Neural progenitor cell (in vitro differentiated cells): ENCODE results near the gene EML2. TPM values are rescaled to one million over a fixed set of nuclear protein-coding genes. Genes with fewer than 3 reads are reported as not detected.

ENCODE experiments used
- DNase-seq: peaks from one replicate; pipeline ENCODE4 v3.0.0-alpha.2; 2016; ENCODE audit warnings: low spot score
- H2AFZ ChIP-seq: fragments of 200-600 bp; sonication (generic); replicated peaks from 2 replicates; pipeline ENCODE4 v1.6.1; 2016; ENCODE audit warnings: antibody characterized with exemption
- H3F3A ChIP-seq: fragments of 200-600 bp; sonication (generic); 2 replicates; pipeline ENCODE4 v1.6.1; 2016; ENCODE audit warnings: antibody characterized with exemption, low read depth
- H3K27ac ChIP-seq: fragments of 200-600 bp; sonication (generic); 2 replicates; pipeline ENCODE4 v1.5.1; 2016; ENCODE audit warnings: mild to moderate bottlenecking
- H3K27me3 ChIP-seq: fragments of 200-600 bp; sonication (generic); 2 replicates; pipeline ENCODE4 v1.6.1; 2016; ENCODE audit warnings: mild to moderate bottlenecking, moderate library complexity
- H3K36me3 ChIP-seq: fragments of 200-600 bp; sonication (generic); 2 replicates; pipeline ENCODE4 v1.5.1; 2016
- H3K4me1 ChIP-seq: fragments of 200-600 bp; sonication (generic); 2 replicates; pipeline ENCODE4 v1.6.1; 2016; ENCODE audit warnings: mixed run types
- H3K4me2 ChIP-seq: fragments of 200-600 bp; sonication (generic); 2 replicates; pipeline ENCODE4 v1.6.1; 2016
- H3K4me3 ChIP-seq: fragments of 200-600 bp; sonication (generic); 2 replicates; pipeline ENCODE4 v1.5.1; 2016
- H3K79me2 ChIP-seq: fragments of 200-600 bp; sonication (generic); 2 replicates; pipeline ENCODE4 v1.6.1; 2016; ENCODE audit warnings: low read depth
- H3K9ac ChIP-seq: fragments of 200-600 bp; sonication (generic); 2 replicates; pipeline ENCODE4 v1.6.1; 2016
- H3K9me3 ChIP-seq: fragments of 200-600 bp; sonication (generic); 2 replicates; pipeline ENCODE4 v1.5.1; 2016; ENCODE audit warnings: low read depth
- H4K20me1 ChIP-seq: fragments of 200-600 bp; sonication (generic); 2 replicates; pipeline ENCODE4 v1.6.1; 2016; ENCODE audit warnings: low read depth
- H3K27ac Mint-ChIP-seq: 3 replicates; pipeline ENCODE4 v1.8.0; 2021; ENCODE audit warnings: mixed read lengths
- H3K27me3 Mint-ChIP-seq: 2 replicates; pipeline ENCODE4 v1.8.0; 2022; ENCODE audit warnings: low read depth, mild to moderate bottlenecking, inconsistent platforms, moderate library complexity, mixed read lengths; ENCODE audit not compliant: insufficient read depth
- H3K36me3 Mint-ChIP-seq: 3 replicates; pipeline ENCODE4 v1.8.0; 2021; ENCODE audit warnings: mixed read lengths
- H3K4me1 Mint-ChIP-seq: 3 replicates; pipeline ENCODE4 v1.8.0; 2021; ENCODE audit warnings: mixed read lengths
- H3K4me3 Mint-ChIP-seq: 3 replicates; pipeline ENCODE4 v1.8.0; 2021; ENCODE audit warnings: mild to moderate bottlenecking, moderate library complexity, mixed read lengths
- H3K9me3 Mint-ChIP-seq: 3 replicates; pipeline ENCODE4 v1.8.0; 2020; ENCODE audit warnings: mixed read lengths
- EZH2 ChIP-seq: fragments of 200-600 bp; sonication (generic); IDR thresholded peaks from 2 replicates; pipeline ENCODE4 v1.6.1; 2017; ENCODE audit warnings: antibody characterized with exemption, mild to moderate bottlenecking, moderate library complexity
- EZH2phosphoT487 ChIP-seq: fragments of 200-600 bp; sonication (generic); IDR thresholded peaks from 2 replicates; pipeline ENCODE4 v1.6.1; 2017; ENCODE audit warnings: antibody characterized with exemption
- total RNA-seq: library from RNA; depleted of rRNA; stranded (reverse); fragments of >200 nt; gene quantifications from 2 replicates; pipeline ENCODE4 v1.2.3, GENCODE V29; 2015; ENCODE audit warnings: low replicate concordance
- TF ChIP-seq, protein P1 (sequence below): fragments of 200-600 bp; sonication (generic); IDR thresholded peaks from 2 replicates; pipeline ENCODE4 v1.5.1; 2017; ENCODE audit warnings: antibody characterized with exemption, mild to moderate bottlenecking

The EML2 gene
- total RNA-seq, 1 donor from 2014 or later = 15.9 TPM

DNA sequence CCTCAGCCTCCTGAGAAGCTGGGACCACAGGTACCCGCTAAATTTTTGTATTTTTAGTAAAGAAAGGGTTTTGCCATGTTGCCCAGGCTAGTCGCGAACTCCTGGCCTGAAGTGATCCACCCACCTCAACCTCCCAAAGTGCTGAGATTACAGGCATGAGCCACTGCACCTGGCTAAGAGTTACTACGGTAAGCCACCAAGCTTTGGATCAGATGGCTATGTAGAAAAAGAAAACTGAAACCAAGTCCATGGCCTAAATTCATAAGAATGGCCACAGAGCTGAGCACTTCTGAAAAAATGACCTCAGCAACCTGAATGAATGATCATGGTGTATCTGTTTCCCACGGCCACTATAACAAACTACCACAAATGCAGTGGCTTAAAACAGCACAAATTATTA, 64.0 kb downstream of the EML2 start:
- no peak for TF ChIP-seq EZH2phosphoT487
- TF ChIP-seq, protein P1, sequence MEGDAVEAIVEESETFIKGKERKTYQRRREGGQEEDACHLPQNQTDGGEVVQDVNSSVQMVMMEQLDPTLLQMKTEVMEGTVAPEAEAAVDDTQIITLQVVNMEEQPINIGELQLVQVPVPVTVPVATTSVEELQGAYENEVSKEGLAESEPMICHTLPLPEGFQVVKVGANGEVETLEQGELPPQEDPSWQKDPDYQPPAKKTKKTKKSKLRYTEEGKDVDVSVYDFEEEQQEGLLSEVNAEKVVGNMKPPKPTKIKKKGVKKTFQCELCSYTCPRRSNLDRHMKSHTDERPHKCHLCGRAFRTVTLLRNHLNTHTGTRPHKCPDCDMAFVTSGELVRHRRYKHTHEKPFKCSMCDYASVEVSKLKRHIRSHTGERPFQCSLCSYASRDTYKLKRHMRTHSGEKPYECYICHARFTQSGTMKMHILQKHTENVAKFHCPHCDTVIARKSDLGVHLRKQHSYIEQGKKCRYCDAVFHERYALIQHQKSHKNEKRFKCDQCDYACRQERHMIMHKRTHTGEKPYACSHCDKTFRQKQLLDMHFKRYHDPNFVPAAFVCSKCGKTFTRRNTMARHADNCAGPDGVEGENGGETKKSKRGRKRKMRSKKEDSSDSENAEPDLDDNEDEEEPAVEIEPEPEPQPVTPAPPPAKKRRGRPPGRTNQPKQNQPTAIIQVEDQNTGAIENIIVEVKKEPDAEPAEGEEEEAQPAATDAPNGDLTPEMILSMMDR = no peak
- no peak for TF ChIP-seq EZH2
- H3K27me3 Mint-ChIP-seq = peaks cover 2% of the 10 kb centered on the region
- no peak for DNase-seq
- H4K20me1 ChIP-seq = peaks cover 10% of the 10 kb centered on the region
- H3K27me3 ChIP-seq = no peaks in the 10 kb centered on the region
- no peaks in the 10 kb centered on the region for H3K36me3 ChIP-seq
- H3K27ac Mint-ChIP-seq = no peak overlapping the region
- H3K27ac ChIP-seq = no peak overlapping the region
- peaks cover 6% of the 10 kb centered on the region for H3K4me1 ChIP-seq
- H3K4me3 ChIP-seq = no peak overlapping the region
- no peak overlapping the region for H2AFZ ChIP-seq
- peaks cover 16% of the 10 kb centered on the region for H3K79me2 ChIP-seq
- H3K4me2 ChIP-seq = no peak overlapping the region
- no peak overlapping the region for H3K4me3 Mint-ChIP-seq
- no peaks in the 10 kb centered on the region for H3K9me3 Mint-ChIP-seq
- H3K4me1 Mint-ChIP-seq = peaks cover 8% of the 10 kb centered on the region
- no peak overlapping the region for H3K9ac ChIP-seq
- H3K36me3 Mint-ChIP-seq = peaks cover 3% of the 10 kb centered on the region
- peaks cover 18% of the 10 kb centered on the region for H3F3A ChIP-seq
- H3K9me3 ChIP-seq = no peaks in the 10 kb centered on the region

DNA sequence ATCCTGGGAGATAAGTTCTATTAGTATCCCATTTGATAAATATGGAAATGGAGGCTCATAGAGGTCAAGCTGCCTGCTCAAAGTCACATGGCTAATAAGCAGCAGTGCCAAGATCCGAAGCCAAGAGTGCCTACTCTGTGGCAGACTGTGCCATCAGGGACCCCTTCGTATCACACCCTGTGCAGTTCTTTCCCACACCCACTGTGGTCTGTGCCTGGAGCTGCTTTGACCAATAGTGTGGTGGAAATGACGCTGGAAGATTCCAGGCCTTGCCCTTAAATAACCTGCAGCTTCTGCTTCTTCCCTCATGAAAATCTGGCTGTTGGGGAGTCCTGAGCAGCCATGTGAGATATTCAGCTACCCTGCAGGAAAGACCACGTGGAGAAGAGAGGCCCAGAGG, 64.7 kb downstream of the EML2 start:
- Histone ChIP-seq H3F3A (peaks cover 23% of the 10 kb centered on the region), H3K9ac (no peak overlapping the region), H3K4me2 (no peak overlapping the region), H3K9me3 (no peaks in the 10 kb centered on the region), H3K4me1 (peaks cover 6% of the 10 kb centered on the region), H3K27ac (no peak overlapping the region), H3K27me3 (no peaks in the 10 kb centered on the region), H3K79me2 (peaks cover 14% of the 10 kb centered on the region), H2AFZ (no peak overlapping the region), H3K4me3 (no peak overlapping the region), H4K20me1 (peaks cover 12% of the 10 kb centered on the region), H3K36me3 (no peaks in the 10 kb centered on the region)
- Mint-ChIP-seq H3K4me3 (no peak overlapping the region), H3K9me3 (no peaks in the 10 kb centered on the region), H3K4me1 (peaks cover 11% of the 10 kb centered on the region), H3K27me3 (peaks cover 5% of the 10 kb centered on the region), H3K36me3 (peaks cover 6% of the 10 kb centered on the region), H3K27ac (no peak overlapping the region)
- no peak for DNase-seq
- TF ChIP-seq EZH2phosphoT487 (no peak), EZH2 (no peak)
- TF ChIP-seq, protein P1 = no peak

DNA sequence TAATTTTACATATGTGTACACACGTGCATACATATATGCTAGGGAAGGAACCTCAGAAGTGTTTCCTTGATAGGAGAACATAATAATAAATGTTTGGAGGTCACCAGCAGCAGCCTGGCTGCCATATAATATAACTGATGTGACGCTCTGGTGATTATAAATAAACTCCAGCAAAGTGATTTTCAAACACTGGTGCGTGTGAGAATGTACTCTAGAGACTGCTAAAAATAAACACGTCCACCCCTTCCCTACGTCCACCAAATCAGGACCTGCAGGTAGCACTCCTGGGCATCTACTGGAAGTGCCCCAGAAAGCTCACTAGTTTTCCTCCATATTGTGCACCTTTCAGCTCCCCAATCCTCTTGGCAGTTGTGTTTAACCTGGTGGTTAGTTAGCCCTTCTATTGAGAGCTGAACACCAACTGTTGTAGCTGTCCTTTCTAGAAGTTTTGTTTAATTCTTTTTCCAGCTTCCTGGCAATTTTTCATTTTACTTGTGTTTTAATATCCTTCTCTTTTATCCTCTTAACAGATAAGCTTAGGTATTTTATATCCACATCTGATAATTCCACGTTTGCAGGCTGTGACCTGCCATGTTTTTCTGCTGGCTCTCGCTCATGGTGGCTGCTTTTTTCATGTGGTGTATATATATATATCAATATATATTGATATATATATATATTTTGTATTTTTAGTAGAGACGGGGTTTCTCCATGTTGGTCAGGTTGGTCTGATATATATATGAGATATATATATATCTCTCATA, 67.6 kb downstream of the EML2 start:
- H3K27ac ChIP-seq = no peak overlapping the region
- H3K79me2 ChIP-seq = peaks cover 10% of the 10 kb centered on the region

More for the DNA sequence above, 67.6 kb downstream of the EML2 start:
- Mint-ChIP-seq H3K36me3 (peaks cover 6% of the 10 kb centered on the region), H3K27ac (no peak overlapping the region), H3K4me3 (no peak overlapping the region), H3K27me3 (peaks cover 5% of the 10 kb centered on the region), H3K9me3 (no peaks in the 10 kb centered on the region), H3K4me1 (peaks cover 3% of the 10 kb centered on the region)
- H2AFZ ChIP-seq = no peak overlapping the region
- H4K20me1 ChIP-seq = peaks cover 12% of the 10 kb centered on the region
- TF ChIP-seq EZH2 = no peak
- TF ChIP-seq, protein P1 = no peak
- TF ChIP-seq EZH2phosphoT487 = no peak
- H3K36me3 ChIP-seq = no peaks in the 10 kb centered on the region
- no peak overlapping the region for H3K4me2 ChIP-seq
- DNase-seq = no peak
- H3K27me3 ChIP-seq = no peaks in the 10 kb centered on the region
- peaks cover 26% of the 10 kb centered on the region for H3F3A ChIP-seq
- no peaks in the 10 kb centered on the region for H3K9me3 ChIP-seq
- no peak overlapping the region for H3K9ac ChIP-seq
- H3K4me1 ChIP-seq = no peaks in the 10 kb centered on the region
- H3K4me3 ChIP-seq = no peak overlapping the region
